Fibroblast of villous mesenchyme (primary cell): ENCODE measurements around the gene LAMTOR5. TPM values are rescaled to one million over a fixed set of nuclear protein-coding genes. Genes with fewer than 3 reads are reported as not detected.

Experiments used
- DNase-seq: peaks from one replicate; pipeline ENCODE4 v3.0.0-alpha.2; 2010; ENCODE audit warnings: low read depth
- H3K4me3 ChIP-seq: 2 replicates; pipeline ENCODE4 v1.5.1; 2011; ENCODE audit warnings: low read depth, mild to moderate bottlenecking, low read length
- CTCF ChIP-seq: IDR thresholded peaks from 2 replicates; pipeline ENCODE4 v1.5.1; 2012; ENCODE audit warnings: low read depth, mild to moderate bottlenecking, low read length; ENCODE audit not compliant: insufficient read depth
- total RNA-seq: library from RNA; depleted of rRNA; stranded (reverse); fragments of >200 nt; gene quantifications from 2 replicates; pipeline ENCODE4 v1.2.3, GENCODE V29; 2012

Gene LAMTOR5
- total RNA-seq, 1 donor = 64.3 TPM

- TF ChIP-seq CTCF = no peak
- DNase-seq = no peak
- no peak overlapping the region for H3K4me3 ChIP-seq
Observed at GRCh38 chr1:110394493-110394820, 13.0 kb downstream of the LAMTOR5 start.

DNA sequence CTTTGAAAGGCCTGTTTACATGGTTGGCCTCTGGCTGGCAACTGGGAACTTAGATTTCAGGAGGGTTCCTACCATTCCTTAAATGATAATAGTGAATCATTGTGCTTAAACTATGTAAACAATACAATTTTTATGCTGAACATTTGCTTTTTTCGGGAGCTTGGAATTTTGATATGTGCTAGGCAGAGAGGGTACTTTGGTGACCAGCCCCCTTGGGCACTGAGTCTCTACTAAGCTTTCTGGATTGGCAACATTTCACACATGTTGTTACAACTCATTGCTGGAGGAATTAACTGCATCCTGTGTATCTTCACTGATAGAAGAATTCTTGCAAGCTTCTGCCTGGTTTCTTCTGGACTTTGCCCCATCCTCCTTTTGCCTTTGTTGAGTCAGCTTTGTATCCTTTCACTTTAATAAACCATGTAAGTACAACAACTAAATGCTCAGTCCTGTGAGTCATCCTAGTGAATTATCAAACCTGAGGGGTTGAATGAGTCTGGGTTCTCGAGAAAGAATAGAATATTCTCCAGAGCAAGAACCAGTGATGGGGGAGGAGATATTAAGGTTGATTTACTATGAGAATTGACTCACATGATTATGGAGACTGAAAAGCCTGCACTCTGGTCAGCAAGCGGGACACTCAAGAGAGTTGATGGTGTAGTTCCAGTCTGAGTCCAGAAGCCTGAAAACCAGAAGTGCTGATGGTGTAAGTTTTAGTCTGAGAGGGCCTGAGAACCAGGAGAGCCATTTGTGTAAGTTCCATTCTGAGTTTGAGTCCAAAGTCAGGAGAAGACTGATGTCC, 13.6 kb downstream of the LAMTOR5 start:
- TF ChIP-seq CTCF = no peak
- H3K4me3 ChIP-seq = no peak overlapping the region
- DNase-seq = peak; percentile 93

DNA sequence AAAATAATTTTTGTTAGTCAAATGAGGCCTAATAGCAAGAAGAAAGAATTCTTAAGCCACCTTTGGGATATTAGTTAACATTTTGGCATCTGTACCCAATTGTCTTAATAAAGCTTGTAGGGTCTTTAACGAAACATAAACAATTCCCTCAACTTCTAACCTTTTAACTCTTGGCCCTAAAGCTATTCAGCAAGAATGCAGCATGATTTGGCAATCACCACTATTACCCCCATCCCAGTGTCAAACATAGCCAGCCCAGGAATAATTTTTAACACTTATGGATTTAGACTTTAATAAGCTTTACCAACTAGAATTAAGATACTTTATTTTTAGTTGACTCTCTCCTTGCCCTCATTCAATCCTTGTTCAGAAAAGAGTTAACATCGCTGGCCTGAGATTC, 14.2 kb downstream of the LAMTOR5 start:
- no peak for TF ChIP-seq CTCF
- DNase-seq = peak; percentile 74
- no peak overlapping the region for H3K4me3 ChIP-seq

GRCh38 chr1:110390692-110391245, 16.7 kb downstream of the LAMTOR5 start, which contains the start of gene SLC16A4:
Gene SLC16A4, minus strand, starts transcription at chr1:110391026. Its CDS starts 1,703 bp downstream, at chr1:110389323.
- no peak for TF ChIP-seq CTCF
- peak within 1 kb of the TSS; percentile 62 for H3K4me3 ChIP-seq
- peak; percentile 81 for DNase-seq

DNA sequence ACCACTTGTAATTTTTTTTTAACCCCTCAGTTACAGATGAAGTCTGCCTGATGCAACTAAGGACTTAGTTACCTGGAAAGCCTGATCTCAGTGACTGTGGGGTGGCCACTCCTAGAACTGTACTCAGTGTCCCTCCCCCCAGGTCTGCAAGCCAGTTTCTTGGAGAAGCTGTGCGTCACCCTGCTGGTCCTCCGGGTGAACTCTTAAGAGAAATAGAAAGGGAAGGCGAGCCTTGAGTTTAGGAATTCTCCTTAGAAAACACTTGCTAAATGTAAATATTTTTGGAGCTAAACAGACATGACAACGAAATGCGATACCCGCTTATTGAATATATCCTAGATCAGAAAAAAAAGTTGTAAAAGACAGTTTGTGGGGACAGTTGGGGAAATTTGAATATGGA, 17.4 kb downstream of the LAMTOR5 start:
- TF ChIP-seq CTCF = peak; percentile 14
- H3K4me3 ChIP-seq = peak overlapping the region; percentile 62
- peak; percentile 90 for DNase-seq

DNA sequence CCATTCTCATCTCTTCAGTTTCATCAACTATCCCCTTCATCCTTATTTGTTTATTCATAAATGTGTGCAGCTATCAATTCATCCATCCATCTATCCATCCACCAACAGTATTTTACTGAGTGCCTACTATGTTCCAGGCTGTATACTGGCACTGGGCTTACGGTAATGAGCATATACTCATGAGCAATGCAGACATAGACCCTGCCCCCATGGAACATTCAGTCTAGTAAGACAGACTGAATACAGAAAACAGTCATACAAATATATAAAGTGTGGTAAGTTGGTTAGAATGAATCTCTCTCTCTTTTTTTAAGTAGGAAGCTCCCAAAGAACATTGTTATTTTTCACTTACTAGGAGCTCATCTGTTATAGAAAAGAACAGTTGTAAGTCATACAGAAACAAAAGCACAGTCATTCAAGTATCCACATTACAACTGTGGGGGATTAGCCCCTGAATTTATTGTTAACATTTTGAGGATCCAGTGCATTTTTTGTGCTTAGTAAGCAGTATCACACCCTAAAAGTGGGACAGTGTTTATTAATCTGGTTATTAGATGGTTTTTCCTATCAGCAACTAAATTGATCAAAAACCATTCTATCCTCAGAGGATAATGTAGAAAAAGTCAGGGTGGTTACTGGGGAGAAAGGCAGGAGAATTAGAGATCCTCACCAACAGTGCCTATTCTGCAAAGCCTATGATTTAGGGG, 20.3 kb downstream of the LAMTOR5 start:
- no peak for DNase-seq
- H3K4me3 ChIP-seq = no peak overlapping the region
- no peak for TF ChIP-seq CTCF
